ENCODE data around the gene ACAP3. TPM values are rescaled to one million over a fixed set of nuclear protein-coding genes. Genes with fewer than 3 reads are reported as not detected.

Gene ACAP3
- total RNA-seq, 1 donor from 2014 or later: 93.9 TPM

DNA sequence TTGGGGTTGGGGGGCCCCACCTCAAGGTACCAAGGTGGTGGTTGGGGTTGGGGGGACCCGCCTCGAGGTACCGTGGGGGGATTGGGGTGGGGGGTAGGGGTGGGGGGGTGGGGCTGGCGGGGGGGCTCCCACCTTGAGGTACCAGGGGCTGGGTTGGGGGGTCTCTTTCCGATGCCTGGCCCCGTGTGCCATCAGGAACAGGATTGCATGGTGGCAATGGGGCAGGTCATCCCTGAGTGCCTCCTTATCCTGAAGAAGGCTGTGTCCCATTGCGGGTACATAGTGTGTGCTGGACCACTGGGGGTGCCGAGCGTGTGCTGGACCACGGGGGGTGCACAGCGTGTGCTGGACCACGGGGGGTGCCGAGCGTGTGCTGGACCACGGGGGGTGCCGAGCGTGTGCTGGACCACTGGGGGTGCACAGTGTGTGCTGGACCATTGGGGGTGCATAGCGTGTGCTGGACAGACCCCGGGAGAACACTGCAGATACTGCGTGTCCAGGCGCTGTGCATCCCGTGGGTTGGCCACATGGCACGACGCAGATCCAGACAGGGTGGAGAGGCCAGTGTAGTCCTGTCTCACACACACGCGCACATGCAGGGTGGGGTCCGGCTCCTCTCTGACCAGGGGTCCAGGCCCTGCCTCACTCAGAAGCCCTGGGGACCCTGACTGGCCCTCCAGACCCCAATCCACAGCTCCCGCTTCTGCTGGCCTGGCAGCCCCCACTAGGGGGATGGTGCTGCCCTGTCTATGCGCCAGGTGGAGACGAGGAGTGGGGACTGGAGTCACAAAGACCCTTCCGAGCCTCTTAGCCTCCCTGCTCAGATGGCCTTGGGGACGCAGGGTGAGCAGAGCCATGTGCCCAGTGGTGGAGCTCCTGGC, 23.3 kb downstream of the ACAP3 start:
- no peaks in the 10 kb centered on the region for H3K27me3 Mint-ChIP-seq
- TF ChIP-seq, protein P1, sequence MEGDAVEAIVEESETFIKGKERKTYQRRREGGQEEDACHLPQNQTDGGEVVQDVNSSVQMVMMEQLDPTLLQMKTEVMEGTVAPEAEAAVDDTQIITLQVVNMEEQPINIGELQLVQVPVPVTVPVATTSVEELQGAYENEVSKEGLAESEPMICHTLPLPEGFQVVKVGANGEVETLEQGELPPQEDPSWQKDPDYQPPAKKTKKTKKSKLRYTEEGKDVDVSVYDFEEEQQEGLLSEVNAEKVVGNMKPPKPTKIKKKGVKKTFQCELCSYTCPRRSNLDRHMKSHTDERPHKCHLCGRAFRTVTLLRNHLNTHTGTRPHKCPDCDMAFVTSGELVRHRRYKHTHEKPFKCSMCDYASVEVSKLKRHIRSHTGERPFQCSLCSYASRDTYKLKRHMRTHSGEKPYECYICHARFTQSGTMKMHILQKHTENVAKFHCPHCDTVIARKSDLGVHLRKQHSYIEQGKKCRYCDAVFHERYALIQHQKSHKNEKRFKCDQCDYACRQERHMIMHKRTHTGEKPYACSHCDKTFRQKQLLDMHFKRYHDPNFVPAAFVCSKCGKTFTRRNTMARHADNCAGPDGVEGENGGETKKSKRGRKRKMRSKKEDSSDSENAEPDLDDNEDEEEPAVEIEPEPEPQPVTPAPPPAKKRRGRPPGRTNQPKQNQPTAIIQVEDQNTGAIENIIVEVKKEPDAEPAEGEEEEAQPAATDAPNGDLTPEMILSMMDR (conservative IDR thresholded peaks at IDR 0.05): peak; percentile 22
- no peaks in the 10 kb centered on the region for H3K9me3 Mint-ChIP-seq
- no peak for DNase-seq (ENCODE audit: extremely low spot score, unreplicated experiment)
- H3K4me3 Mint-ChIP-seq: no peak overlapping the region
- H3K27ac Mint-ChIP-seq: no peak overlapping the region
- H3K4me1 Mint-ChIP-seq (ENCODE audit: unreplicated experiment): no peaks in the 10 kb centered on the region
- no peaks in the 10 kb centered on the region for H3K36me3 Mint-ChIP-seq

GRCh38 chr1:1283821-1284220, 23.9 kb downstream of the ACAP3 start:
- peak; percentile 68 for DNase-seq (ENCODE audit: extremely low spot score, unreplicated experiment)
- Mint-ChIP-seq H3K27ac (no peak overlapping the region), H3K27me3 (no peaks in the 10 kb centered on the region), H3K4me1 (ENCODE audit: unreplicated experiment) (no peaks in the 10 kb centered on the region), H3K4me3 (no peak overlapping the region), H3K36me3 (no peaks in the 10 kb centered on the region), H3K9me3 (no peaks in the 10 kb centered on the region)
- TF ChIP-seq, protein P1 (conservative IDR thresholded peaks at IDR 0.05): no peak

GRCh38 chr1:1282998-1283397, 24.7 kb downstream of the ACAP3 start:
- Mint-ChIP-seq H3K9me3 (no peaks in the 10 kb centered on the region), H3K4me3 (no peak overlapping the region), H3K36me3 (no peaks in the 10 kb centered on the region), H3K4me1 (ENCODE audit: unreplicated experiment) (no peaks in the 10 kb centered on the region), H3K27ac (no peak overlapping the region), H3K27me3 (no peaks in the 10 kb centered on the region)
- peak; percentile 64 for DNase-seq (ENCODE audit: extremely low spot score, unreplicated experiment)
- TF ChIP-seq, protein P1 (conservative IDR thresholded peaks at IDR 0.05): no peak

- Mint-ChIP-seq H3K9me3 (no peaks in the 10 kb centered on the region), H3K27ac (no peak overlapping the region)
- DNase-seq (ENCODE audit: extremely low spot score, unreplicated experiment): no peak
Measured at GRCh38 chr1:1281533-1282321, 26.0 kb downstream of the ACAP3 start.

GRCh38 chr1:1280782-1281481, 26.8 kb downstream of the ACAP3 start:
- H3K27me3 Mint-ChIP-seq: no peaks in the 10 kb centered on the region
- no peaks in the 10 kb centered on the region for H3K4me1 Mint-ChIP-seq (ENCODE audit: unreplicated experiment)
- no peaks in the 10 kb centered on the region for H3K9me3 Mint-ChIP-seq
- no peaks in the 10 kb centered on the region for H3K36me3 Mint-ChIP-seq
- no peak for DNase-seq (ENCODE audit: extremely low spot score, unreplicated experiment)
- H3K4me3 Mint-ChIP-seq: no peak overlapping the region
- no peak overlapping the region for H3K27ac Mint-ChIP-seq
- TF ChIP-seq, protein P1 (conservative IDR thresholded peaks at IDR 0.05): no peak

More at GRCh38 chr1:1281533-1282321, 26.0 kb downstream of the ACAP3 start:
- Mint-ChIP-seq H3K4me1 (ENCODE audit: unreplicated experiment) (no peaks in the 10 kb centered on the region), H3K4me3 (no peak overlapping the region), H3K27me3 (no peaks in the 10 kb centered on the region), H3K36me3 (no peaks in the 10 kb centered on the region)
- TF ChIP-seq, protein P1 (conservative IDR thresholded peaks at IDR 0.05): no peak
